Endometrial microvascular endothelial cells (primary cell): ENCODE data around the gene BAIAP2. TPM values are rescaled to one million over a fixed set of nuclear protein-coding genes. Genes with fewer than 3 reads are reported as not detected.

Source experiments
- in situ Hi-C: cut with HindIII; loops from 2 replicates; pipeline ENCODE4 v1.10.0; 2017; ENCODE audit warnings: low sequenced_read_pairs, low pct_unique_long_range_greater_than_20kb; ENCODE audit errors: inconsistent ontology term
- total RNA-seq: library from RNA; depleted of rRNA; stranded (reverse); fragments of >200 nt; gene quantifications from one replicate; pipeline ENCODE4 v1.2.3, GENCODE V29; 2015; ENCODE audit errors: inconsistent ontology term

The BAIAP2 gene
- total RNA-seq, 1 donor from 2014 or later: 35.4 TPM

DNA sequence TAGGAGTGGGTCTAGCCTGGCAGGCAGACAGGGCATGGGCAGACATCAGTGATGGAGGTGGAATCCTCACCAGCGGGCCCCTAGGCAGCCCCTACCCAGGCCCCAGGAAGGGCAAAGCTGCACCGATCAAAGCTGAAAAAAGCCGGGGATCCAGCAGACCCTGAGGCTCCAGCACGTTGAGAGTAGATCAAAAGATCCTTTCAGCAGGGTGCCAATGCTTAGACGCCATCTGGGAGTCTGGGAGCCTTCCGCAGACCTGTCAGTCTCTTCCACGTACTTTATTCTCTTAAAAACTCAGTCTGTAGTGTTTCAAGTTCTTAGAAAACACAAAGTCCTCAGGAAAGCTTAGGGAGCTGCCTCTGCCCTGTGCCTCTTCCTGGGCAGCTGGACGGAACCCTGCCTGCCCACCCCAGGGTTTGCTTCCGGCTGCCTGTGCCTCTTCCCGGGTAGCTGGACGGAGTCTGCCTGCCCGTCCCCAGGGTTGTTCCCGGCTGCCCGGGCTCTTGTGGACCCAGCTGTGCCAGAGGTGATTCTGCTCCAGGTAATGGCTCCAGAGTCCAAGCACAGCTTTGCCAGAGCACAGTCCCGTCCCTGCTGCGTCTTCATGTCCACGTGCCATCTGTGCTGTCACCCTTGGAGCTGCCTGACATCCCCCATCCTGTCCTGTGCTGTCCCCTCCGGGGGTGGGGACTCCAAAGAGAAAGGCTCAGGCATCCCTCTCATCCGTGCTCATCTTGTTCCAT lies 79.6 kb downstream of the BAIAP2 start:
- in situ Hi-C loops: no loop called here

DNA sequence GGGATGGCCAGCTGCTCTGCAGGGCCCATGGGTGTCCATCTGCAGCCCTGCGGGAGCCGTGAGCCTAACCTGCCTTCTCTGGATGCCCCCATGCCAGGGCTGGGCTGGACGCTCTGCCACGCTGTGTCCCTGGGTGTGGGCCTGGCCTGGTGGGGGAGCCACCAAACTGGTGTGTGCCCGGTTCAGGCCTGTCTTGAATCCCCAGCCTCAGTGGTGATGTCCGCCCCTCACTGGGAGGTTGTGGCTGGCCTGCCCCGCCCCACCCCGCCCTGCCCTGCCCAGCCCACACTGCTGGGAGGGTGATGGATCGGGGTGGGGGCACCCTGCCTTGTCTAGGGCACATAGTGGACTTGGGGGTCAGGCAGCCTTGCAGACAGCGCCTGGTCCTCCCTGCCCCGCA lies 80.3 kb downstream of the BAIAP2 start:
- in situ Hi-C loops: no loop called here

- in situ Hi-C loops: no loop called here
Measured at GRCh38 chr17:81115749-81116464, 81.0 kb downstream of the BAIAP2 start.

- in situ Hi-C loops: no loop called here
Measured at GRCh38 chr17:81116704-81117103, 81.8 kb downstream of the BAIAP2 start.

DNA sequence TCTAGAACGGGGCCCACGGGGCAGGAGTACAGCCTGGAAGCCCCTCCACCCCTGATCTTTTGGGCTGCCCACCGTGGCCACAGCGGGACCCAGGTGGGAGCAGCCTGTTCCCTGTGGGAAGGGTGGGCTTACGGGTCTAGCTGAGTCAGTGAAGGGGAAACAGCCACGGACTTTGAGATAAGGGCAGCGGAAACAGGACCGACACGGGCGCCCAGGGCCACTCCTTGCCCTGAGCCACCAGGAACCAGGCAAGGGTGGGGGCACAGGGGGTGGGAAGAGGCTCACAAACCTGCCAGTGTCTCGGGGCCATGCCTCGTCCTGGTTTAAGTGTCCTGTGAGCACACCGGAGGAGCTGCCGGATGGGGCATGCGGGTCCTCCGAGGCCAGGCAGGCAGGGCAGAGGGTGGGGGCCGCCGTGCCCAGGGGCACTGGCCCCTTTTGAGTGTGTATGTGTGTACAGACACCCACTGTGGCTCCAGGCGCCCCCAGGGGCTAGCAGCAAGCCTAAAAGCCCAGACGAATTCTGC lies 82.8 kb downstream of the BAIAP2 start:
- in situ Hi-C loops: no loop called here

DNA sequence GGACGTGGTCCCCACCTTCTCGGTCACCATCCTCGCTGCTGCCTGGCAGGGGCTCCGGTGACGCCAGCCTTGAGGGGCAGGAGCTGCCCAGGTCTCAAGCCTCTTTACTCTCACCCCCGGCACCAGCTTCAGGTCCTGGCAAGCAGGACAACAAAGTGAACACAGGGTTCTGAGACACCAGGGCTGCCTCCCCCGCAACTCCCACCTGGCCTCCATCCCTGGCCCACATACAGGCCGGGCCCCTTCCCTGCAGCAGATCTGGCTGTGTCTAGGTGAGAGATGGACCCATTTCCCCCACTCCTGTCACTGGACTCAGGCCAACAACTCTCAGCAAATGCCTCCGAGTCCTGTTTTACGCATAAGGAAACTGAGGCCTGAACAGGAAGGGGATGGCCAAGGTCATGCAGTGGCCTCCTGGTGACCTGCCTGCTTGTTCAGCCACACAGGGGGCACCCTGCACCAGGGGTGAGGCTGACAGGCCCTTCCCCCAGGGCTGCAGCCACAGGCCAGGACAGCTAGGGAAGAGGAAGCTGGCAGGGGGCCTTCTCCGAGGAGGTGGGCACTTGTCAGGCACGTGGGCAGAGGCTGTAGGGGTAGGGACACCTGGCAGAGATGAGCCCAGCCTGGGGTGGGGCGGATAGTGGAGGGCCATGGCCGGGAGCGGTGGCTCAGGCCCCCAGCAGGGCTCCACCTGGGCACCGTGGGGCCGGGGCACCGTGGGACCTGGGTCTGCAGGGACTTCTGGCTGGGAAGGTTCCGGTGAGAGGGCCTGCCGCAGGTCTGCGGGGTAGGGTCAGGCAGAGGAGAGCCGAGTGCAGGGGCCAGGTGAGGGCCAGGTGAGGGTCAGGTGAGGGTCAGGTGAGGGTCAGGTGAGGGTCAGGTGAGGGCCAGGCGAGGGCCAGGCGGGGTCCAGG lies 83.6 kb downstream of the BAIAP2 start:
- in situ Hi-C loops: no loop called here

DNA sequence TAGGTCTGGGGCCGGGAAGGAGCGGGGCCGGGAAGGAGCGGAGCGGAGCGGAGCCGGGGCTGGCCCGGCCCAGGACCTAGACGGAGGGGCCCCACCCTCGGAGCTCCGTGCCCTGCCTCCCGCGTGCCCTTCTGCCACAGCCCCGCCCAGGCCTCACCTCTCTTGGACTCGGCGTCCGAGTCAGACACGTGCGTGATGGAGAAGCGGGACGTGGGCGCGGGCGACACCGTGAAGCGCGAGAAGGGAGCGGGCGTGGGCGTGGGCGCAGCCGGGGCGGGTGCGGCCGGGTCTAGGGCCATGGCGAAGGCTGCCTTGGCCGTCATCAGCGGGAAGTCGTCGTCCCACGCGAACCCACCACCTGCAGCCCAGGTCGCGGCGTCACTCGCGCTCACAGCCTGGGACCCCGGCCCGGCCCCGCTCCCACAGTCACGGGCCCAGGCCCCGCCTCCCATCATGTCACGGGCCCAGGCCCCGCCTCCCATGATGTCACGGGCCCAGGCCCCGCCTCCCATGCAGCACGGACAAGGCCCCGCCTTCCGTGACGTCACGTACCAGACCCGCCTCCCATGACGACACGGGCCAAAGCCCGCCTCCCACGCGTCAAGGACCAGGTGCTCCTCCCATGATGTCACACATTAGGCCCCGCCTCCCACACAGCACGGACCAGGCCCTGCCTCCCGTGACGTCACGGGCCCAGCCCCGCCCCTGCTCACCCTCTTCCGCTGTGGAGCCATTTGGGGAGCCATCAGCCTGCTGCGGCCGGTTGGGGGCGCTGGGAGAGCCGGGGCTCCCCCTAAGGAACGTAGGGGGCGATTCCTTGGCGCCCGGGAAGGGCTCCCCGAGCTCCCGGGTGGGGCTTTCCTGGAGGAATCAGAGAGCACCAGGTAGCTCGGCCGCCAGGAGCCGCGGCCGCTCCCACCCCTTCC lies 84.5 kb downstream of the BAIAP2 start:
- in situ Hi-C loops: no loop called here

- in situ Hi-C loops: no loop called here
Measured at GRCh38 chr17:81120149-81120484, 85.2 kb downstream of the BAIAP2 start.

DNA sequence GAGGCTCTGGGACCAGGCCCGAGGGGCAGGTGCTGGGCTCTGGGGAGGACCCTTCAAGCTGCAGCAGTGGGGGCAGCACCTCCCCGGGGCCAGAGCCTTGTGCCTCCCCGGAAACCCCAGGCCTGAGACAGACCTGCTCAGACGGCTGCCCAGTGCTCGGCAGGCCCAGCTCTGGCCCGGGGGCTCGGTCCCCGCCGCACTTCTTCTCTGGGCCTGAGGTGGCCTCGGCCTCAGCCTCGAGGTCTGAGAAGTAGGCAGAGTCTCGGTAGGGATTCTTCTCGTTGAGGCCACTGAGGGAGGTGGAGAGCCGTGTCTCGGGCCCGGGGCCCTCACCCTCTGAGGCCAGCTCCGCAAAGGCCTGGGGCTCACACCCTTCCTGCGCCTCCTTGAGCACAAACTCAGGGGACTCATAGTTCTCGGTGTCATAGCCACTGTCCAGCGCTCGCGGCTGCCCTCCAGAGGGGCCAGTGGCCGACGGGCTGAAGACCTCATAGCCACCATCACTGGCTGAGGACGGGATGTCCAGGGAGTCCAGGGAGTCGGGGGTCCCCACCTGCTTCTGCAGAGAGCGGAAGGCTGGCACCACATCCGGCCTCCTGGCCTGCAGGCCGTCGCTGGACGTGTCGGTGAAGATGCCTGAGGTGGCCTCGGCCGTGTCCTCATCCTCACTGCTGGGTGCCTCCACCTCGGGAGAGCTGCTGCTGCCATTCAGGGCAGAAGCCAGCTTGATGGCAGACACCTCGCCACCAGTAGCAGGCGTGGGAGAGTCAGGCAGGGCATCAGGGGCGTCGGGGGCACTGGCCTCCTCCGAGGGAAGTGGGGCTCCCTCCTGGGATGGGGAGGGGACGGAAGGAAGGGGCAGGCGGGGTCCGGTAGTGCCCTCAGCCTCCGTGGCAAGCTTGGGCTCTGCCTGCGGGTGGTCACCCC lies 86.0 kb downstream of the BAIAP2 start:
- in situ Hi-C loops: no loop called here

GRCh38 chr17:81121841-81122733 lies 87.1 kb downstream of the BAIAP2 start:
- in situ Hi-C loops: no loop called here

DNA sequence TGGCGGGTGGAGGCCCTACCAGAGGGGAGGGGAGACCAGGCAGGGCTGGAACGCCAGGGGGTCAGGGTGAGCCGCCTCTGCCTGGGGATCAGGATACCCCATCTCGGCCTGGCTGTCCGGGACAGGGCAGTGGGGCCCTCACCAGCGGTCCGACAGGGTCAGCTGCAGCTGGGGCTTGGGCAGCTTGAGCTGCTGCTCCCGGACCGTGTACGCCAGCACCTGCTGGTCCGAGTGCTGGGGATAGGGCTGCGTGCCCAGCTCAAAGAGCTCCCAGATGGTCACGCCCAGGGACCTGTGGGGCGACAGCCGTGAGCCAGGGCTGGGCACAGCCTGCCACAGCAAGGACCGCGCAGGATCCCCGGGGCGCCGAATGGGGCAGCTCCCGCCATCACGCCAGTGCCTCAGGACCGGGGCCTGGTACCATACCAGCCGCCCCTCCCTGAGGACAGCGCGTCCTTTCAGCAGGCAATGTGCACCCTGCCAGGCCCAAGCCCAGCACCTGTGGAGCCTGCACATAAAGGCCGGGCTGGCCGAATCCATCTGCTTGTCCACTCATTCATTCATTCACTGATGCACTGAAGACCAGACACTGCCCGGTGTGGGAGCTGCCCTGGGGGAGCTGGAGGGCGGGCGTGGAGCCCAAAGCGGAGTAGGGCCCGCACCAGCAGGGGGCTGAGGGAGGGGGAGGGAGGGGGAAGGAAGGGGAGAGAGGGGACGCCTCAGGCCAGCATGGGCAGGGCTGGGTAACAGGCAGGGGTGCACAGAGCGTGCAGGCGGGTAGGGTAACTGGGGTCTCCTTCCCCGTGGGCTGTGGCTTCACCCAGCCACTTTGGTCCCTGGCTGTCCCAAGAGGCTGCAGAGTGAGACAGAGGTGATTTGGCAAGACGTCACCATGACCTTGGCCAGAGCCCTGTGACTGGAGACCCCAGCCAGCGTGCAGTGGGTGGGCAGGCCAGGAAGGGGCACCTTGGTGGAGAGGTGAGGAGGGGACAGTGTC lies 88.4 kb downstream of the BAIAP2 start:
- in situ Hi-C loops: no loop called here

DNA sequence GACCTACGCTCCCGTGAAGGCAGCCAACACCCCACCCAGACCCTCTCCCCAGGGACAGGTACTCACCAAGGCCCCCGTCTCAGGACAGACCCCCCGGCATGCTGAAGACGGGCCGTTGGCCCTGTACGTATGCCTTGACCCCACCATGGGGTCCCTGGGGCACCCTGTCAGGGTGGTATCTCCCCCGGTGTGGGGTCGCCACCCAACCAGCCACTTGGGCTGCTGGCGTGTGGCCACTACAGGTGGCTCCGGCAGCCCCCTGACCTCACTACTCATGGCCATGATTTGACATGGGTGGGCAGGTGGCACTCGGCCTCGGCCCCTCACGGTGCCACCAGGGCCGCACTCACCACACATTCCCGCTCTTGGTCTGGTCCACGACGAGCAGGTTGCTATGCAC lies 89.4 kb downstream of the BAIAP2 start:
- in situ Hi-C loops: no loop called here

- in situ Hi-C loops: no loop called here
Measured at GRCh38 chr17:81125573-81126081, 90.7 kb downstream of the BAIAP2 start.

DNA sequence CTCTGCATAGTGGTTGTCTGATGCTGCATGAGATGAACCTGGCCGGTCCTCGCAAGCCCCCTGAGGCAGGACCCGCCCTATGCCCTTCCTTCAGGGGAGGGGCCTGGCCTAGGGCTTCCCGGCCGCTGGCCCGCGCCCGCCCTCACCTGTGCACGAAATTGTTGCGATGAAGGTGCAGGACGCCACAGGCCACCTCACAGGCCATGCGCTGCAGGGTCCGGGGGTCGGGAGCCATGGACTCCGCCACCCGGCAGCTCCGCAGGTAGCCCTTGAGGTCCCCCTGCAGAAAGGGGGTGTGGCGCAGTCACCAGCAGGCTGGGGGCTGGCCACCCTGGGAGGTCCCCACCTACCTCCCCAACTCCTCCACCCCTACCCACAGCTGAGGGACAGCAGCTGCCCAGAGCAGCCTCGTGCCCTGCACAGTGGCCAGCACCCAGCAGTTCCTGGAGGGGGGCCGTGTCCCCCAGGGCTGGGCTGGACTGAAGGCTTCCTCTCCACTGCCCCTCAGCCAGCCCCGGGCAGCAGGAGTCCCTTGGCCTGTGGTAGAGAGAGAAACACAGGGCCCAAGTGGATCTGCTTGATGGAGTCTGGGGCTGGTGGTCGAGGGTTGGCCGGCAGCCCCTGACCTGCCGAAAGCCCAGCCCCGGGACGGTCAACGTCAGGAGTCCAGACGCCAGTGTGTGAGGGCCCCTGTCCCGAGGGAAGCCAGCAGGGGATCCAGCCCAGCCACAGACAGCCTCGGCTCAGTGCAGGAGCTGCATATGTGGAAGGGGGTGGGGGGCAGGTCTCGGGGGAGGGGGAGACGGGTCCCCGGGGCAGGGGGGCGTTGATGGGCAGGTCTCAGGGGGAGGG lies 91.6 kb downstream of the BAIAP2 start:
- in situ Hi-C loops: no loop called here
